Uterus (tissue), 2 donors: ENCODE measurements around the gene NDUFB1.

Experiments
- CTCF ChIP-seq, 4 experiments: fragments of 200-600 bp in 2 of 4; fragments of 450-650 bp in 2 of 4; sonication (generic) in 2 of 4; IDR thresholded peaks; one replicate each; pipeline ENCODE4 v1.5.1; 2016 to 2019; ENCODE audit warnings: antibody characterized with exemption in 4 of 4, mild to moderate bottlenecking in 2 of 4, moderate library complexity in 1 of 4
- POLR2A ChIP-seq, 2 donors: fragments of 450-650 bp; IDR thresholded peaks; one replicate each; pipeline ENCODE4 v1.6.1; 2016; ENCODE audit warnings: antibody characterized with exemption in 2 of 2, mild to moderate bottlenecking in 1 of 2, moderate library complexity in 1 of 2

- TF ChIP-seq CTCF (IDR thresholded peaks at IDR 0.05) = no peak
- TF ChIP-seq POLR2A (IDR thresholded peaks at IDR 0.05) = no peak
These were observed 32.9 kb upstream of the NDUFB1 start for GRCh38 chr14:92154283-92154942.
